GM18870 (cell line): ENCODE data around the gene PODXL2.

Experiments
- ATAC-seq: cut with Tn5 transposase; IDR thresholded peaks from one replicate; pipeline ENCODE4 v1.9.1; 2021; ENCODE audit warnings: moderate library complexity; ENCODE audit not compliant: unreplicated experiment

PODXL2 gene

GRCh38 chr3:127720985-127721935, 92.3 kb downstream of the PODXL2 start:
- no peak for ATAC-seq

- no peak for ATAC-seq
Measured at GRCh38 chr3:127722091-127722784, 93.3 kb downstream of the PODXL2 start.
